GM12878 (cell line): ENCODE results near the gene FOXP1.

Experiments
- ASH2L ChIP-seq: fragments of 300-600, 200-600 bp; sonication (generic); IDR thresholded peaks from 2 replicates; pipeline ENCODE4 v1.6.1; 2017; ENCODE audit warnings: low read depth, mild to moderate bottlenecking, borderline replicate concordance
- EP300 ChIP-seq, 2 experiments: fragments of 150-350 bp in 1 of 2; IDR thresholded peaks; 2 replicates each; pipeline ENCODE4 v1.6.1; 2011 to 2012; ENCODE audit warnings: low read depth in 2 of 2, low read length in 2 of 2, borderline replicate concordance in 1 of 2, improper control_type of control experiment in 1 of 2, inconsistent platforms in 1 of 2; ENCODE audit not compliant: control insufficient read depth in 1 of 2
- NRF1 ChIP-seq: conservative IDR thresholded peaks from 2 replicates; pipeline ENCODE4 v1.6.1; 2011; ENCODE audit warnings: mild to moderate bottlenecking, low read depth, low read length, improper control_type of control experiment
- POLR2A ChIP-seq: IDR thresholded peaks from 2 replicates; pipeline ENCODE4 v1.6.1; 2011; ENCODE audit warnings: low read depth, mild to moderate bottlenecking, low read length
- POLR2AphosphoS2 ChIP-seq: IDR thresholded peaks from 2 replicates; pipeline ENCODE4 v1.6.1; 2011; ENCODE audit warnings: low read depth, mild to moderate bottlenecking, low read length, improper control_type of control experiment, moderate library complexity
- POLR2AphosphoS5 ChIP-seq: IDR thresholded peaks from 2 replicates; pipeline ENCODE4 v1.6.1; 2011; ENCODE audit warnings: mild to moderate bottlenecking, low read length, inconsistent platforms
- SMC3 ChIP-seq: IDR thresholded peaks from 2 replicates; pipeline ENCODE4 v1.6.1; 2011; ENCODE audit warnings: low read length, improper control_type of control experiment, borderline replicate concordance
- TAF1 ChIP-seq: IDR thresholded peaks from 2 replicates; pipeline ENCODE4 v1.6.1; 2011; ENCODE audit warnings: mild to moderate bottlenecking, low read depth, low read length, borderline replicate concordance
- ZNF384 ChIP-seq: IDR thresholded peaks from 2 replicates; pipeline ENCODE4 v1.6.1; 2012; ENCODE audit warnings: low read depth, mild to moderate bottlenecking, low read length, improper control_type of control experiment, borderline replicate concordance
- TF ChIP-seq, protein P1 (sequence below), 3 experiments: IDR thresholded peaks in 2 of 3; conservative IDR thresholded peaks in 1 of 3; 2 replicates each; pipeline ENCODE4 v1.5.1; 2011; ENCODE audit warnings: low read depth in 3 of 3, low read length in 3 of 3, mild to moderate bottlenecking in 3 of 3, control low read depth in 2 of 3, moderate library complexity in 2 of 3, inconsistent platforms in 1 of 3, mixed read lengths in 1 of 3; ENCODE audit not compliant: control insufficient read depth in 2 of 3, insufficient read depth in 1 of 3; ENCODE audit errors: extremely low read depth in 1 of 3
- TF ChIP-seq, protein P2 (sequence below): IDR thresholded peaks from 2 replicates; pipeline ENCODE4 v1.6.1; 2012; ENCODE audit warnings: low read depth, low read length, improper control_type of control experiment

DNA sequence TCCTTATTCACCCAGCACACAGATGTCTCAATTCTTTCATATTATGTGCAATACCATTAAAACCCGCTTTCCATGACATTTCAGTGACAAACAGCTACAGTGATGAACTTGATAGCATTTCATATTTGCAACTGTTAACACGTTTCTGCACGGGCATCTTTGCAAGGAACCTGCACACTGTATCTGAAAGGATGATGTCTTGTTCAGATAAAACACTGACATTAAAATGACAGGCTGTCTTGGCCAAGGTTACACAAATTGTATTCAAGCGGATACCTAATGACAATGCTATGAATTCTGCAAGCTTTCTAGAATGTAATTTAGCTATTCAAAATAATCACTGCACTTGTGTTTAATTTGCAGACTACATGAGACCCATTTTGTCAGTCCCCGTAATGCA lies 529.2 kb downstream of the FOXP1 start:
- no peak for TF ChIP-seq SMC3
- no peak for TF ChIP-seq NRF1
- TF ChIP-seq ASH2L, result no peak
- TF ChIP-seq TAF1, result no peak
- no peak for TF ChIP-seq POLR2A
- no peak for TF ChIP-seq POLR2AphosphoS2
- TF ChIP-seq, protein P1, sequence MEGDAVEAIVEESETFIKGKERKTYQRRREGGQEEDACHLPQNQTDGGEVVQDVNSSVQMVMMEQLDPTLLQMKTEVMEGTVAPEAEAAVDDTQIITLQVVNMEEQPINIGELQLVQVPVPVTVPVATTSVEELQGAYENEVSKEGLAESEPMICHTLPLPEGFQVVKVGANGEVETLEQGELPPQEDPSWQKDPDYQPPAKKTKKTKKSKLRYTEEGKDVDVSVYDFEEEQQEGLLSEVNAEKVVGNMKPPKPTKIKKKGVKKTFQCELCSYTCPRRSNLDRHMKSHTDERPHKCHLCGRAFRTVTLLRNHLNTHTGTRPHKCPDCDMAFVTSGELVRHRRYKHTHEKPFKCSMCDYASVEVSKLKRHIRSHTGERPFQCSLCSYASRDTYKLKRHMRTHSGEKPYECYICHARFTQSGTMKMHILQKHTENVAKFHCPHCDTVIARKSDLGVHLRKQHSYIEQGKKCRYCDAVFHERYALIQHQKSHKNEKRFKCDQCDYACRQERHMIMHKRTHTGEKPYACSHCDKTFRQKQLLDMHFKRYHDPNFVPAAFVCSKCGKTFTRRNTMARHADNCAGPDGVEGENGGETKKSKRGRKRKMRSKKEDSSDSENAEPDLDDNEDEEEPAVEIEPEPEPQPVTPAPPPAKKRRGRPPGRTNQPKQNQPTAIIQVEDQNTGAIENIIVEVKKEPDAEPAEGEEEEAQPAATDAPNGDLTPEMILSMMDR (IDR thresholded peaks at IDR 0.05 in 2 of 3, conservative IDR thresholded peaks at IDR 0.05 in 1 of 3; ENCODE audit: control insufficient read depth in 2 of 3, extremely low read depth in 1 of 3, insufficient read depth in 1 of 3, low read depth in 3 of 3, low read length in 3 of 3), result no peak
- no peak for TF ChIP-seq ZNF384
- TF ChIP-seq, protein P2, sequence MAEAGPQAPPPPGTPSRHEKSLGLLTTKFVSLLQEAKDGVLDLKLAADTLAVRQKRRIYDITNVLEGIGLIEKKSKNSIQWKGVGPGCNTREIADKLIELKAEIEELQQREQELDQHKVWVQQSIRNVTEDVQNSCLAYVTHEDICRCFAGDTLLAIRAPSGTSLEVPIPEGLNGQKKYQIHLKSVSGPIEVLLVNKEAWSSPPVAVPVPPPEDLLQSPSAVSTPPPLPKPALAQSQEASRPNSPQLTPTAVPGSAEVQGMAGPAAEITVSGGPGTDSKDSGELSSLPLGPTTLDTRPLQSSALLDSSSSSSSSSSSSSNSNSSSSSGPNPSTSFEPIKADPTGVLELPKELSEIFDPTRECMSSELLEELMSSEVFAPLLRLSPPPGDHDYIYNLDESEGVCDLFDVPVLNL, result no peak
- TF ChIP-seq EP300 (IDR thresholded peaks at IDR 0.05; ENCODE audit: borderline replicate concordance in 1 of 2, control insufficient read depth in 1 of 2, low read depth in 2 of 2, low read length in 2 of 2), result no peak
- no peak for TF ChIP-seq POLR2AphosphoS5
